ENCODE data around the gene NKPD1.

NKPD1 gene

GRCh38 chr19:45113628-45114027 is 47.2 kb downstream of the NKPD1 start:
- no peak for FAIRE-seq

GRCh38 chr19:45112111-45112827 is 48.5 kb downstream of the NKPD1 start:
- no peak for FAIRE-seq

Measured in islet of Langerhans (tissue), 1 donor.